LoVo (cell line): ENCODE results near the gene C5orf63.
"Not testable (repeated sequence)": the region's sequence is repeated elsewhere in the genome, so short reads cannot be mapped to it uniquely, and the experiment has no call there.

Experiments
- DNase-seq: peaks from one replicate; pipeline ENCODE4 v3.0.0-alpha.2; 2016; ENCODE audit warnings: low spot score

The C5orf63 gene

DNA sequence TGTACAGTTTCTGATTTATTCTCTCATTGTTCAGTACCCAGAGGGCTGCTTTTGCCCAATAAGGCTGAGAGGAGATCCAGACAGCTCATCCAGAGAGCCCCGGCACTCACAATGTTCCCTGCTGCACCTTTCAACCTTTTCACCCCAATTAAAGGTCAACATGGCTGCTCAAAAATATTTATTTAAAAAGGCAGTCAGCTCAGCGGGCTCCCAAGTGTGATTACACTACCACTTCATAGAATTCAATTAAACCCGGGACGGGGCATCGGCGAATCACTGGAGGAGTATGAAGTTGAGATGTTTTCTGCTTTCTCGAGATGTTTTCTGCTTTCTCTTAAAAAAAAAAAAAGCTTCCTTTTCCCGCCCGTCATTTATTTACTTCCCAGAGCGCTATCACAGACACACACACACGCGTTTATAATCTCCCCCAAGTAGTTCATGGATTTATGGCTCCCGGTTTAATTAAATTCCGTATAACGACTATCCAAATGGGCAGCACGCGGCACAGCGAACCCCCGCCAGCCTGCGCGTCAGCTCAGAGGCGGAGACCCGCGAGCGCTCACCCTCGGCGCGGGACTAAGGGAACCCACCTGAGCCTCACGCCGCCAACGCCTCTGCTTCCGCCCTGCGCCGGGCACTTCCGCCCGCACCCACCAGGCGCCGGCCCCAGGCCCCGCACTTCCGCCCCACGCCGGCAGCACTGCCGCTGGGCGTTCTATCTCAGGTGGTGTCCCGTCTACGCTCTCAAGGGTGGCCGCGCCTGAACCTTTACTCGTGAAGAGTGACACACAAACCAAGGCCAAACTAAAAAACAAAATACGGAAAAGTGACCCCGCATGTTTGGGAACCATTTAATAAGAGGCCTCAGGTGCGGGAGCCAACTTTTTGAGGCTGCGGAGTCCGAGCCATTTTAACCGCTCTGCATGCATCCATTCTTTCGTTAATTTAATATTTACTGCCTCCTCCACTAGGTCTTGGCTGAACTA, at the start of gene C5orf63:
Gene C5orf63, minus strand, starts transcription at position 642 of the 986 bp plus-strand sequence. CDS start 14,507 bp downstream, outside the sequence.
- DNase-seq: peak; percentile 73

DNA sequence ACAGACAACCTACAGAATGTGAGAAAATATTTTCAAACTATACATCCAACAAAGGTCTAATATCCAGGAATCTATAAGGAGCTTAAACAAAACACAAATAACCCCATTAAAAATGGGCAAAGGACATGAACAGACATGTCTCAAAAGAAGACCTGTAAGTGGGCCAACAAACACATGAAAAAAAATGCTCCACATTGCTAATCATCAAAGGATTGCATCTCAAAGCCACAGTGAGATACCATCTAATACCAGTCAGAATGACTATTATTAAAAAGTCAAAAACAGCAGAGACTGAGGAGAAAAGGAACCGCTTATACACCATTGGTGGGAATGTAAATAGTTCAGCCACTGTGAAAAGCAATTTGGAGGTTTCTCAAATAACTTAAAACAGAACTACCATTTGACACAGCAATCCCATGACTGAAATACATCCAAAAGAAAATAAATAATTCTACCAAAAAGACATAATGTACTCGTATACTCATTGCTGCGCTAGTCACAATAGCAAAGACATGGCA, 39.1 kb upstream of the C5orf63 start:
- DNase-seq: no peak

DNA sequence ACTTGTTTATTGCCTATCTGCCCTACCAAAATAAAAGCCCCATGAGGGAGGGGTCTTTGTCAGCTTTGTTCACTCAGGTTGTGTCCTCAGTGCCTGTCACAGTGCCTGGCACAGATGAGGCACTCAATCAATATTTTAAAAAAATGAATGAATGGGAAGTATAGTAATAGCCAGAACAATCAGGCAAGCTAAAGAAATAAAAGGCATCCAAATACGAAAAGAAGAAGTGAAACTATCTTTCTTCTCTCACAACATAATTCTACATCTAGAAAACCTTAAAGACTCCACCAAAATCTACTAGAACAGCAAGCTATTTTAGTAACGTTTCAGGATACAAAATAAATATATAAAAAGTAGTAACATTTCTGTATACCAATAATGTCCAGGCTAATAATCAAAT, 37.8 kb upstream of the C5orf63 start:
- no peak for DNase-seq

DNA sequence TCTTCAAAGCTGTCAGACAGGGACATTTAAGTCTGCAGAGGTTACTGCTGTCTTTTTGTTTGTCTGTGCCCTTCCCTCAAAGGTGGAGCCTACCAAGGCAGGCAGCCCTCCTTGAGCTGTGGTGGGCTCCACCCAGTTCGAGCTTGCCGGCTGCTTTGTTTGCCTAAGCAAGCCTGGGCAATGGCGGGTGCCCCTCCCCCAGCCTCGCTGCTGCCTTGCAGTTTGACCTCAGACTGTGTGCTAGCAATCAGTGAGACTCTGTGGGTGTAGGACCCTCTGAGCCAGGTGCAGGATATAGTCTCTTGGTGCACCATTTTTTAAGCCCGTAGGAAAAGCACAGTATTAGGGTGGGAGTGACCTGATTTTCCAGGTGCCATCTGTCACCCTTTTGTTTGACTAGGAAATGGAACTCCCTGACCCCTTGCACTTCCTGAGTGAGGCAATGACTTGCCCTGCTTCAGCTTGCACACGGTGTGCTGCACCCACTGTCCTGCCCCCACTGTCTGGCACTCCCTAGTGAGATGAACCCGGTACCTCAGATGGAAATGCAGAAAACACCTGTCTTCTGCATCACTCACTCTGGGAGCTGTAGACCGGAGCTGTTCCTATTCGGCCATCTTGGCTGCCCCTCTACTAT, 35.4 kb upstream of the C5orf63 start:
- DNase-seq: not testable (repeated sequence)

DNA sequence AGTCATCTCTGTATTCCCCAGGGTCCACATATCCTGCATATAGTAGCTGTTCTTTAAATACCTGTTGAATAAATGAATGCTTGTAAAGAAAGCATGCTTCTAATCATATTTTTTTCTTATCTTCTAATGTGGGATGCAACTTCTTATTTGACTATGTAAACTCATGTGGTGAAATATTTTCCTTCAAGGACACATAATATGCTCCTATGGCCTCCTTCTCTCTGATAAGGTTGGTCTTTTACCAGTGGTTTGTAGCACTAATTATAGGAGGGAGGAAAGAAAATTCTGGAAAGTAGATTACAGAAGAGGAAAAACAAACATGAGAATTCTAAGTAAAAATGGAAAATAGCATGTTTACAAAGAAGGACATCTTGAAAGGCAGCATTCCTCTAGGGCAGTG, 28.6 kb upstream of the C5orf63 start:
- DNase-seq: no peak

DNA sequence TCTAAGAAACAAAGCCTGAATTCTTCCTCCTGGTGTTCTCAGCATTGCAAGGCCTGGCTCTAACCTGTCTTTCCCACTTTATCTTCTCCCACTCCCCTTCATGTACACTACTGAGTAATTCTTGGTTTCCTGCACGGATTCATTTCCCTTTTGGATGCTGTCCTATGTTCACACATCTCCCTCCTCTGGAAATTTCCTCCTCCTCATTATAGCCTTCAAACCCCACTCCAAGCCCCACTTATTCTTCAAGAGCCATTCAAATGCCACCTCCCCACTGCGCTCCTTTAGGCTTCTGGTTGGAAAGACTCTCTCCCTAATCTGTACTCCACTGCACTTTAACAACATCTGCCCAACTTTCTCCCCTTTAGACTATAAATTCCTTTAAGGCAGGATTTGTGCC, 28.2 kb upstream of the C5orf63 start:
- no peak for DNase-seq

DNA sequence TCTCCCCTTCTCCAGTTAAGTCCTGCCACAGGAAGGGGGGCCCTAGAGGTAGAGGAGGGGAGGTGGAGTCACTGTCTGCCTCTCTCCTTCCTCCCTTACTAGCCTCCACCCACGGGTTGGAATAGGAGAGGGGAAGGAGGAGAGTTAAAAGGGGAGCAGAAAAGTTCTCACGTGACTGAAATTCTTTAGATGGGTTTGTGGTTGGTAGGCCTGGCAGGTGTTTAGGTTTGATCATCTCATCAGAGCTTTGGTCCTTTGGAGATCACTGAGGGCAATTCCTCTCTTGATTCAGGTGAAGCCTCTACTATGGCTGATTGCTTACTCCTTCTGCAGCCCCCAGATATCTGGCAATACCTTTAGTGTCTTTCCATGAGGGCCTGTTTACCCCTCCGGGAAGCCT, 24.9 kb upstream of the C5orf63 start:
- DNase-seq: no peak

DNA sequence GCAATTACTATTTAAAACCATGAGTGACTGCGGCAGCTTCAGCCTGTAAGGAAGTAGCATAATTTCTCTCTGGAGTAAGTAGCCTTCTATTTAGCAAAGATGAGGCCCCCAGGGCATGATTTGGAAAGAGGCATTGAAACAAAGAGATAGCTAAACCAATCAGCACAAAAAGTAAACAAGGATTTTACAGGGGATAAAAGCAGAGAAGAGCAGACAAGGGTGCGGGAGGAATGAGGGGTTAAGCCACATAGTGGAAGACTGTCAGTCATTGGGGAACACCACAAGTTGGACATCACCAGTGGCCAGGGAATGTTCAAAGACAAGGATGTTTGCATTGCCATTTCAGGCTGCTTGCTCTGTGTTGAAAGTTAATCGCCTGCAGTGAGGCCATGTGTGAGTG, 24.0 kb upstream of the C5orf63 start:
- no peak for DNase-seq

DNA sequence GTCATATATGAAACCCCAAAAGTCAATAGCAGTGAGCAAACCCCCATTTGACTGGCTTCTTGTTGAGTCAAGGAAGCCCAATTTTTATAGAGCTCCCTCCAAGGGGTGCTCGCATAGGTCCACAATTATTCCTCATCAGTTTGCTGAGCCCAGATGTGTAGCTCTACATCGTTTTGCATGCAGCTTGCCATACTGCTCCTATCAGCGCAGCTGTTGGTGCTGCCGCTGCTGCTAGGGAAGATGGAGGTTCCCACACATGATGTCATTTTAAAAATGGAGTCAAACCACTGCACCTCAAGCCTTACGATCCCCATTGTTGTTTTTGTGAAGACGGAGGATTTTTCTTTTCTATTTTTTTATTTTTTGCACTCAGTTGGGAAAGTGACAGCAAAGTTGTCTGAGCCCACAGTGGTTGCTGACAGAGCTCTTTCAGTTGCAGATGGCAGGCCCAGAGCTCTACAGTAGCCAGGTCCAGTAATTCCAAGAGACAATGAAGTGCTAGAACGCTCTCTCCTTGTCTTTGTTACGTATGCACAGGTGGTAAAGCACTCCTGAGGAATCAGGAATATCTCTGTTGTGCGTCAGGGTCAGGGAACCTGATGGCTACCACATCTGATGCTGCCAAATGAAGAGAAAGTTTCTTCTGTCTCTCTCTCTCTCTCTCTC, 23.2 kb upstream of the C5orf63 start:
- DNase-seq: no peak

DNA sequence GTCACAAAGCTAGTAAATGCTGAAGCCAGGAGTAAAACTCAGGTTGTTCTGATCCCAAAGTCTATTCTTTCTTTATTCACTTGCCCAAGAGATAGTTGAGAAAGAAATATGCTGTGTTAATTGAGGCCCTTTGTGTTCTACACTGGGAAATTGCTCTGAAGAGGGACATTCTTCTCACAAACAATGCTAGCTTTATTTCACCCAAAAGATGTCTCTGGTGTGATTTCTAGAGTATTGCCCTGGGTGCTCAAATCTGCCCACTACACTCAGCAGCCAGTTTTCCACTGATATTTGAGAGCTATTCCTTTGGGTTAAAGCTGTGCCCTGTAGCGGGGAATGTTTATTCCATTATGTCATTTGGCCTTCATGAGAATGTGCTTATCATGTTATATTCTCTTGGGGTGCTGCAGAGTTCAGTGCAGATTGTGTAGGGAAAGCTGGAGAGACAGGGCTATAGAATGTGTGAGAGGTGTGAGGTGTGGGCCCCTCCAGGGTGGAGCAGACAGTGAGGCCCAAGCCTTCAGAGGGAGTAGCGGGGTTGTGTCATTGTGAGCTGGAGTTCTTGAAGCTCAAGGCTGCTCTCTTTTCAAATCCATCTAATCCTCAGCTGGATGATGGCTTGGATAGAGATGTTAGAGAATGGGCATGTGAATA, 21.0 kb upstream of the C5orf63 start:
- DNase-seq: no peak

DNA sequence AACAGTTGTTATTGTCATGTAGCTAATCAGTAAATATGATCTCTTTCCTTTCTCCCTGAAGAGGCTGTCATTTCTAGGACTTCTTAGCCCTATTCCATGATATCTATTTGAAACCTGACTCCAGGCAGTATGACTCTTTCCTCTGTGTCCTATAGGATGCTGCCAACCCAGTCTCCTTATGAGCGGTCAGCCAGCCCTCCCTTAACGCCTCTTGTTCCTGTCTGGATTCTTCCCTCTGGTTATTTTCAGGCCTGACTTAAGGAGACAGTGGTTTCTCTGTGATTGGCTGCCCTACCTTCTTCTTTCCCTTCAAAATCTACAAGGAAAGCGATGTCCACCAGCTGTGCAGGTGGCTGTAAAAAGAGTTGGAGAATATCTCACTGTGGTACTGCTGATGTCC, 19.4 kb upstream of the C5orf63 start:
- DNase-seq: no peak

DNA sequence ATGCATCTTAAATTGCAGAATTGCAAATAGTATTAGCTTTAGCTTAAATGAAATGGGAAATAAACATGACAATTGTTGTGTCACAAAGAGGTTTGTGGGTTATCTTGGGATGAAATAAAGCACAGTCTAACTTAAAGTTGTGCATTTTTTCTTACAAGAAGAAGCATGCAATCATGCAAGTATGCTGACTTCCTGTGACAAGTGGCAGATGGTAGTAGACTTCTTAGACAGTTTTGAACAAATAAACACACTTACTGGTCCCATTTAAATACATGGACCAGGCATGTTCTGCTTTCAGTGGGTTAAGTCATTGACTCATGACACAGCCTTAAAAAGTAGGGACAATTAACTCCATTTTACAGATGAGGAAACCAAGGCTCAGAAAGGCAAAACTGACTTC, 15.9 kb upstream of the C5orf63 start:
- no peak for DNase-seq

DNA sequence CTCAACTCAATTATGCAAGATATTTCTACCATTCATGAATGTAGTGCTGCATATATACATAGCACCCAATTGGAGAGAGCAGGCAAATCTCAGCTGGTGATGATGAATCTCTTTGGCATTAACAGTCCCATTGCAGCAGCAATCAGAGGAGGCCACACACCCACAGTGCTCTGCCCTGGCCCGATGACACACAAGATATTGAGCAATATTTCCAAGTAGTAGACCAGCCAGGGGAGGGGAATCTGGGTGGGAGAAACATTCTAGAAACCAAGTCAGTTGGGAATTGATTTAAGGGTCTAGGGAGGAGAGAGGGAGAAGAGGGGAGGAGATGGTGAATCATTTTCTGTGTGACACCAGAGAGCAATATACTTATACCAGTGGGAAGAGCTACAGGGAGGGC, 14.9 kb upstream of the C5orf63 start:
- DNase-seq: no peak

DNA sequence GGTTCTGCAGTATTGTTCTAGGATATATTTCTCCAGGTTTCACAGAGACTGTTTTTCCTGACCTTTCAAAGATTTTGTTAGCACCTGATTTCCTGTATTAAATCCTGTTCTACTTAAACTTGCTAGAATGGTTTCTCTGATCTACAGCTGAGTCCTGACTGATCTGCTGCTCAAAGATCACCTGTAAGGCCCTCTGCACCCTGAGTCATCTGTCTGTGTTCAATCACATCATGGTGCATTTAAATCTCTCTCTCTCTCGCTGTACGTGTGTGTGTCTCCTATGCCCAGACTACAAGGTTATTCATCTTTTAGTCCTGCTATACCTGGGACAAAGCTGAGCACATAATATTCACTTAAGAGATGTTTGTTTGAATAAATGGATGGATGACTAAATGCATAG, 13.3 kb upstream of the C5orf63 start:
- no peak for DNase-seq

DNA sequence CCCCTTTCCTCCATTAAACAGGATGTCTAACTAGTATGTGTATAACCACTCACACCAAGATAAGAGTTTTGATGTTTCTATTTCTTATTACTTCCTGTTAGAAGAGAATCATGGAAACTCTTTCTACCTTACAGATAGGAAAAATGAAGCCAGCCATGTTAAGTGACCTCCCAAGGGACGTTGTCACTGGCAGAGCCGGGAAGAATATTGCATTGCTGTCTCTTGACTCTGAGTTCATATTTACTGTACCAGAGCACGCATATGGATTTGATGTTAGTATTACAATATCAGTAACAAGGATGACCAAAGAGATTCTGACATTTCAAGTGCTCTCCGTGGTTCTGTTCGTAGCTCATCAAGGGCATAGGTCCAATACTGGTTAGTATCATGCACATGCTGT, 12.5 kb upstream of the C5orf63 start:
- no peak for DNase-seq

DNA sequence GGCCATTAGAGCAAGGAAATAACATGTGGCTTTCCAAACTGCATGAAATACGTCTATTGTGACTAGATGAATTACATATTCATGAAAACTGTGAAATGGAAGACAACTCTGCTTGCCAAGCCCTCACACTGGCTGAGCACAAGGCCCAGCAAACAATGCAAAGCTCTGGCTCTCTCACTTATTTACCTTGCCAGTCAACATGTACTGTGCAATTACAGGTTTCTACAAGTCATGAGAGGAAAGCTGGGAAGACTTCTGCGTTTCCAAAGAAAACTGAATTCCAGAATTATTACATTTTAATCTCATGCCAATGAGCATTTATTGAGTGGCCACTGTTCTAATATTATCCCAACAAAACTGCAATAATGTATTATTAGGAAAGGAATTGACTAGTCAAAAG, 12.1 kb upstream of the C5orf63 start:
- no peak for DNase-seq

DNA sequence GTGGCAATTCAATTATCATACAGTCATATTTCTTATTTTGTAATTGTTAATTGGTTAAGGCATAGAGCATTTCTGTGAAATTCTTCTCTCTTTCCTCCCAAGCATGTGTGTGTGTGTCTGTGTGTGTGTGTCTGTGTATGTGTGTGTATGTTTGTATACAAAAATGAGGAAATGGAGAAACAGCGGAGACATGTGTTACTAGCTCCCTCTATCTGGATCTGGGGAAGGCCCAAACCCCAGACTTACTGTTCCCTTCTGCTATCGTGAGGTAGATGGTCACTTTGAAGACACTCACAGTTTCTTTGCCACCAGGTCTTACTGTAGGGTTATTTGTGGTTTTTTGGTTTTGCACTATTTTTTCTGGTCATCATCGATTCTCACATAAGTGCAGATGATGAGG, 11.4 kb upstream of the C5orf63 start:
- no peak for DNase-seq

DNA sequence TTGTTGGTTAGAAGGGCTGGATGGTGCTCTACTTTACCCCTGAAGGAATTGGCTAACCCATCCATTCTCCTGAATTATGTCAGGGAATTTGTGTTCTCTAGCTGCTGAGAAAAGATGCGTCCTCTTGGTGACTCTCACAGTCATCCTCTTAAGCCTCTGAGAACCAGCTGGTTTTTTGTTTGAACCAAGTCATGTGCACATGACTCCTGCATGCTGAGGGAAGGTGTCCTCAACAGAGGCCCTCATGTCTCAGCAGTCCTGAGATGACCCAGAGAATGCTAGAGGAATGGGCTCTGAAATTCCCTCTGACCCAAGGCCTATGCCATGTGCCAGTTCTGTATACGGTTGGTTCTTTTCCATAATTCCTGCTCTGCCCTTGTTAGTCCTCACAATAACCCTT, 10.4 kb upstream of the C5orf63 start:
- DNase-seq: no peak

DNA sequence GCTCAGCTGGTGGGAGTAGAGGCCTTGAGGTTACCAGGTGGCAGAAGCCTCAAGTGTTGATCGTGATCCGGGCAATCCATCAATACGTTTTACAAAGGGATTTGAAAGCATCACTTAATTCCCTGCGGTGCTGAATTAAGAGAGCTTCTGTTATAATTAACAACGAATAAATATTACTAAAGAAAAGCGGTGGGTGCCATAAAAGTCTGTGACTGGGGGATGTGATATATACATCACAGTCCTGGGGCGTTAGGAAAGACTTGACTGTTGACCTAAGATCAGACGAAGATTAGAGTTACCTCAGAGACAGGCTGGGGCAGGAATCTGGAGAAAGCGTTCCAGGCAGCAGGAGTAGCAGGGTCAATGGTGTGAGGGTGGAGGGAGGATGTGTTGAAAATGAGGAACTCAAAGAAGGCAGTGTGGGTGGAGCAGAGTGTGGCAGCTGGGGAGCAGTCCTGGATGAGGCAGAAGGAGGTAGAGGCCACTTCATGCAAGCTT, 6.7 kb upstream of the C5orf63 start:
- no peak for DNase-seq

DNA sequence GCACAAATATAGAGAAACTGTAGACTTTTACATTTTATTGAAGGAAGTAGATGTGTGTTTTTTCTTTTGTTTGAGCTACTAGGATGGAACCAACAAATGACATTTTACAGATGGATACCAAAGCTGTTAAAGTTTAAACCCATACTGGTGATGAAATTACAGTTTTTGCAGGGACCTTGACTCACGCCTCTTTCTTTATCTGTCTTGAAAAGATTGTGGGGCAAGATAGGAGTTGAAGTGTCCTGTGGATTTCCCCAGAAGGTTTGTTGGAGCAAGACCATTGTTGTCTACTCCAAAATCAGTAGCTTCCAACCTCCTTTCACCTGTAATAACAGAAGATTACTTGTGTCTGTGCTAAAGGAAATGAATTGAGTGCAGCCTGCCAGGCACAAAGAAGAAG, 4.1 kb upstream of the C5orf63 start:
- no peak for DNase-seq

DNA sequence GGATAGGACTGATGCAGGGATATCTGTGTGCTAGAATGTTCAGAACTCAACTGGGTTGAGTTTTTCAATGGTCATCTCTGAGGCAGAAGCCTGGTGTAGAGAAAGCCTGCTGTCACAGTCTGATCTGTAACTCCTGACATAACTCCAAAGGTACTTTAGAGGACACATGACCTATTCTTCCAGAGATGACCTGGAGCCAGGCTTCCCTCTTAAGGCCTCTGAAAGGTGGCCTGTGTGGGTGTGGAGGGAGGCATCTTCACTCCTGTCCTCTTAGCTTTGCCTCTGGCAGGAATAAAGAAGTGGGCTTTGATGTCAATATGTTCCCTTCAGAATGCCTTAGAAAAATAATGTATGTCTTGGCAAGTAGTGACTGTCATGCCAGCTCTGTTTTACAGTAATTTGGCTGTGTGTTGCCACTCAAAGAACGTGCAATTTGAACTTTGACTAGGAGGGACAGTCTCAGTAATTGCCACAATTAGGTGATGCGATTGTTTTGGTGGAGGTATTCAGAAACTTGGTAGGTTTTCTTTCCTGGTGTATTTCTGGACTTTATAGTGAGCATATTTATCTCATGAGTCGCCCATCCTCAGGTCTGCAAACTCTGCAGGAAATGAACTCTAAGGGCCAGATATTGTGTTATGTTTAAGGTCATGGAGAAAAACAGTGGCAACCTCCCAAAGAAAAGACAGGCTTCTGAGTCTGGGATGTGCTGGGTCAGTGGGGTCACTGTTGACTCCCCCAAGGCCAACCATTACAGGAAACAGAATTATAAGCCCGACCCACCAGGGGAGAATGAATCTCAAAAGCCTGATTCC, 3.2 kb upstream of the C5orf63 start:
- DNase-seq: peak; percentile 27
